Karpas-422 (cell line): Measurements from ENCODE around the gene OTX2. TPM values are rescaled to one million over a fixed set of nuclear protein-coding genes. Genes with fewer than 3 reads are reported as not detected.

Source experiments
- DNase-seq: peaks from one replicate; pipeline ENCODE4 v3.0.0-alpha.2; 2015
- H2AFZ ChIP-seq: fragments of 200-600 bp; sonication (generic); 2 replicates; pipeline ENCODE4 v1.6.1; 2014; ENCODE audit warnings: antibody characterized with exemption, low read length, mixed read lengths
- H3K27ac ChIP-seq: fragments of 200-600 bp; sonication (generic); 2 replicates; pipeline ENCODE4 v1.5.1; 2014; ENCODE audit warnings: mild to moderate bottlenecking, low read length, moderate library complexity
- H3K27me3 ChIP-seq: fragments of 200-600 bp; sonication (generic); 2 replicates; pipeline ENCODE4 v1.6.1; 2014; ENCODE audit warnings: low read length, mixed read lengths
- H3K36me3 ChIP-seq: fragments of 200-600 bp; sonication (generic); 2 replicates; pipeline ENCODE4 v1.6.1; 2014; ENCODE audit warnings: low read length, mixed read lengths; ENCODE audit not compliant: insufficient read depth
- H3K4me1 ChIP-seq: fragments of 200-600 bp; sonication (generic); 2 replicates; pipeline ENCODE4 v1.6.1; 2014; ENCODE audit warnings: mild to moderate bottlenecking, low read length, mixed read lengths
- H3K4me2 ChIP-seq: fragments of 200-600 bp; sonication (generic); 2 replicates; pipeline ENCODE4 v1.6.1; 2014; ENCODE audit warnings: low read length, low read depth, mild to moderate bottlenecking; ENCODE audit not compliant: poor library complexity, severe bottlenecking
- H3K4me3 ChIP-seq: fragments of 200-600 bp; sonication (generic); 2 replicates; pipeline ENCODE4 v1.5.1; 2014; ENCODE audit warnings: mild to moderate bottlenecking, antibody characterized with exemption, low read length, mixed read lengths
- H3K79me2 ChIP-seq: fragments of 200-600 bp; sonication (generic); 2 replicates; pipeline ENCODE4 v1.6.1; 2014; ENCODE audit warnings: mild to moderate bottlenecking, low read length, mixed read lengths
- H3K9ac ChIP-seq: fragments of 200-600 bp; sonication (generic); 2 replicates; pipeline ENCODE4 v1.6.0; 2014; ENCODE audit warnings: low read length
- H3K9me2 ChIP-seq: fragments of 200-600 bp; sonication (generic), shearing (Covaris generic); replicated peaks from 2 replicates; pipeline ENCODE4 v1.6.0; 2014; ENCODE audit warnings: mild to moderate bottlenecking, low read length, moderate library complexity; ENCODE audit not compliant: insufficient read depth
- H3K9me3 ChIP-seq: fragments of 300-700, 200-600 bp; sonication (generic); 2 replicates; pipeline ENCODE4 v1.6.1; 2014; ENCODE audit warnings: low read length, mixed read lengths
- H4K20me1 ChIP-seq: fragments of 200-600 bp; sonication (generic); 2 replicates; pipeline ENCODE4 v1.6.1; 2014; ENCODE audit warnings: mild to moderate bottlenecking, antibody characterized with exemption, low read length, low read depth; ENCODE audit not compliant: insufficient read depth
- small RNA-seq: library from RNA; depleted of rRNA; stranded (forward); fragments of <200 nt; gene quantifications from one replicate; pipeline ENCODE3, GENCODE V24; 2014
- total RNA-seq: library from RNA; depleted of rRNA; stranded (reverse); fragments of >200 nt; shearing (Covaris generic); gene quantifications from 2 replicates; pipeline ENCODE4 v1.2.3, GENCODE V29; 2014; ENCODE audit warnings: low replicate concordance; rRNA removed

OTX2 gene
- total RNA-seq, 1 experiment from 2014 or later: not detected

- H3K4me2 ChIP-seq: no peak overlapping the region
- H3K9ac ChIP-seq: no peak overlapping the region
- no peaks in the 10 kb centered on the region for H3K4me1 ChIP-seq
- DNase-seq: no peak
- no peaks in the 10 kb centered on the region for H4K20me1 ChIP-seq
- H3K4me3 ChIP-seq: no peak overlapping the region
- H3K79me2 ChIP-seq: no peaks in the 10 kb centered on the region
- no peak overlapping the region for H2AFZ ChIP-seq
- H3K36me3 ChIP-seq: no peaks in the 10 kb centered on the region
- H3K9me2 ChIP-seq: no peaks in the 10 kb centered on the region
- H3K9me3 ChIP-seq: no peaks in the 10 kb centered on the region
- no peak overlapping the region for H3K27ac ChIP-seq
- no peaks in the 10 kb centered on the region for H3K27me3 ChIP-seq
Observed at GRCh38 chr14:56759633-56760032, 50.6 kb downstream of the OTX2 start.

GRCh38 chr14:56759094-56759493 lies 51.2 kb downstream of the OTX2 start:
- Histone ChIP-seq H3K36me3 (no peaks in the 10 kb centered on the region), H3K9me3 (no peaks in the 10 kb centered on the region), H3K27ac (no peak overlapping the region), H3K9me2 (no peaks in the 10 kb centered on the region), H3K9ac (no peak overlapping the region), H3K4me1 (no peaks in the 10 kb centered on the region), H3K4me2 (no peak overlapping the region), H3K4me3 (no peak overlapping the region), H3K27me3 (no peaks in the 10 kb centered on the region), H3K79me2 (no peaks in the 10 kb centered on the region), H2AFZ (no peak overlapping the region), H4K20me1 (no peaks in the 10 kb centered on the region)
- no peak for DNase-seq

- H3K9me3 ChIP-seq: no peaks in the 10 kb centered on the region
- no peak overlapping the region for H3K27ac ChIP-seq
- H3K4me2 ChIP-seq: no peak overlapping the region
- DNase-seq: no peak
- H3K27me3 ChIP-seq: no peaks in the 10 kb centered on the region
- H4K20me1 ChIP-seq: no peaks in the 10 kb centered on the region
- H3K4me1 ChIP-seq: no peaks in the 10 kb centered on the region
- H3K9ac ChIP-seq: no peak overlapping the region
- H2AFZ ChIP-seq: no peak overlapping the region
- H3K36me3 ChIP-seq: no peaks in the 10 kb centered on the region
- H3K9me2 ChIP-seq: no peaks in the 10 kb centered on the region
- no peak overlapping the region for H3K4me3 ChIP-seq
- no peaks in the 10 kb centered on the region for H3K79me2 ChIP-seq
Observed at GRCh38 chr14:56754921-56755320, 55.4 kb downstream of the OTX2 start.

GRCh38 chr14:56753396-56753795 lies 56.9 kb downstream of the OTX2 start:
- Histone ChIP-seq H3K9ac (no peak overlapping the region), H3K4me3 (no peak overlapping the region), H3K36me3 (no peaks in the 10 kb centered on the region), H3K9me2 (no peaks in the 10 kb centered on the region), H3K4me1 (no peaks in the 10 kb centered on the region), H3K79me2 (no peaks in the 10 kb centered on the region), H3K27me3 (no peaks in the 10 kb centered on the region), H4K20me1 (no peaks in the 10 kb centered on the region), H2AFZ (no peak overlapping the region), H3K9me3 (no peaks in the 10 kb centered on the region), H3K4me2 (no peak overlapping the region), H3K27ac (no peak overlapping the region)
- no peak for DNase-seq

- H3K4me1 ChIP-seq: no peaks in the 10 kb centered on the region
- H3K36me3 ChIP-seq: no peaks in the 10 kb centered on the region
- no peak overlapping the region for H3K9ac ChIP-seq
- H3K4me3 ChIP-seq: no peak overlapping the region
- H4K20me1 ChIP-seq: no peaks in the 10 kb centered on the region
- H3K4me2 ChIP-seq: no peak overlapping the region
- H2AFZ ChIP-seq: no peak overlapping the region
- DNase-seq: no peak
- no peaks in the 10 kb centered on the region for H3K9me3 ChIP-seq
- no peaks in the 10 kb centered on the region for H3K9me2 ChIP-seq
- no peak overlapping the region for H3K27ac ChIP-seq
- H3K79me2 ChIP-seq: no peaks in the 10 kb centered on the region
- H3K27me3 ChIP-seq: no peaks in the 10 kb centered on the region
Observed at GRCh38 chr14:56752428-56752827, 57.9 kb downstream of the OTX2 start.

- H3K79me2 ChIP-seq: no peaks in the 10 kb centered on the region
- H3K9me2 ChIP-seq: no peaks in the 10 kb centered on the region
- H3K4me2 ChIP-seq: no peak overlapping the region
- no peak overlapping the region for H3K9ac ChIP-seq
- no peaks in the 10 kb centered on the region for H3K9me3 ChIP-seq
- H3K36me3 ChIP-seq: no peaks in the 10 kb centered on the region
- H4K20me1 ChIP-seq: no peaks in the 10 kb centered on the region
- no peak overlapping the region for H3K4me3 ChIP-seq
- H3K4me1 ChIP-seq: no peaks in the 10 kb centered on the region
- H3K27me3 ChIP-seq: no peaks in the 10 kb centered on the region; the same call in 1 of the 2 replicates
- peak; percentile 54 for DNase-seq
- H3K27ac ChIP-seq: no peak overlapping the region
- H2AFZ ChIP-seq: no peak overlapping the region
Observed at GRCh38 chr14:56751471-56751870, 58.8 kb downstream of the OTX2 start.

Small RNAs within 50 kb of the gene (small RNA-seq; reads per million reads assigned to genes)
- not detected for gene RN7SL461P
- not detected for gene RNU6-1204P

Other genes with a start within 250 kb of the OTX2 start
- gene TMEM260, start 230.7 kb downstream of the OTX2 start, total RNA-seq: 28.8 and 38.9 TPM in 2 replicates